Measurements from ENCODE around the gene PHACTR2. TPM values are rescaled to one million over a fixed set of nuclear protein-coding genes. Genes with fewer than 3 reads are reported as not detected.

Gene PHACTR2
- total RNA-seq, 1 experiment from 2014 or later, result 27.6 TPM

DNA sequence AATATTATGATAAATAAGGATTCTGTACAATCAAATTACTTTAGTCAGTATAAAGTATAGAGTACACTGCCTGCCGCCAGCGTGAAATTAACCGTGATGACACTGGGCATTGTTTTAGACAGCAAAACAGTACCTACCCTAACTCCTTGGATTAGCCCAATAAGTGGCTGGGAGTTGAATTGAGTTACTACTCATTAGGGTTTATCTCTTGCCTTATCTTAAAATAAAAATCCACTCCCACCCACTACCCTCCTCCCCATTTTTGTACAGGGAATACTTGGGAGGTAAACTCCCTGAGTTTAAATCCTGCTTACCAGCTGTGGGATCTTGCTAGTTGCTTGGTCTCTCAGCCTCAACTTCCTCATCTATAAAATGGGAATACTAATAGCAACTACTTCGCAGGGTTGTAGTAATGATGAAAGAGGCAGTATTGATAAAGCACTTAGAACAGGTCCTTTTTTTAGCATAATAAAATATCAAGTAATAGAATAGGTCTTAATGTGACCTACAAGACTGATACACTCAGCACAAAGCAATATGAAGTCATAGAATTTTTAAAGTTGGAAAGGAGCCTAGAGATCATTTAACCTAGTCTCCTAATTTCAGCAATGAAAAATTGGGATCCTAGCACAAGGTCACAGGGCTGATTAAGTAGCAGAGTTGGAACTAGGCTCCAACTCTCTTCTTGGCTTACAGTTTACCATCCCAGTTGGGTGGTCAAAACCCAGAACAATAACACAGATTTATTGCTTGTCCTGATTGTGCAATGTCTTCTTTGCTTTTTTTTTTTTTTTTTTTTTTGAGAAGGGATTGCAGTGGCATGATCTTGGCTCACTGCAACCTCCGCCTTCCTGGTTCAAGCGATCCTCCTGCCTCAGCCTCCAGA lies 23.8 kb downstream of the PHACTR2 start:
- Histone ChIP-seq H3K36me3 (ENCODE audit: control insufficient read depth in 1 of 2, insufficient read depth in 2 of 2, low read length in 2 of 2) (no peaks in the 10 kb centered on the region), H3K9ac (ENCODE audit: low read length) (no peak overlapping the region), H3K4me3 (replicated peaks in 1 of 2; ENCODE audit: low read depth in 1 of 2, low read length in 2 of 2) (no peak overlapping the region), H3K9me3 (ENCODE audit: control insufficient read depth in 1 of 2, insufficient read depth in 1 of 2, low read depth in 1 of 2, low read length in 2 of 2) (no peaks in the 10 kb centered on the region), H2AFZ (ENCODE audit: low read depth, low read length, poor library complexity, severe bottlenecking) (no peak overlapping the region), H3K79me2 (ENCODE audit: insufficient read depth, low read length) (no peaks in the 10 kb centered on the region; the same call in 1 of the 2 replicates), H3K4me2 (ENCODE audit: low read length) (no peak overlapping the region), H4K20me1 (ENCODE audit: insufficient read depth) (no peaks in the 10 kb centered on the region), H3K27me3 (ENCODE audit: insufficient read depth, low read length) (no peaks in the 10 kb centered on the region), H3K27ac (ENCODE audit: low read depth, low read length) (no peak overlapping the region), H3K4me1 (ENCODE audit: control insufficient read depth in 1 of 2, insufficient read depth in 2 of 2, low read length in 2 of 2) (no peaks in the 10 kb centered on the region), H3K9me2 (ENCODE audit: insufficient read depth) (no peaks in the 10 kb centered on the region)
- POLR2A ChIA-PET, result no interaction called here
- RAD21 ChIA-PET (ENCODE audit: low non-redundant PET in 1 of 2, low total read pairs in 2 of 2, uncharacterized antibody in 2 of 2, unreplicated experiment in 2 of 2), result no interaction called here
- intact Hi-C loops (cut with micrococcal nuclease), result no loop called here
- ATAC-seq, result no peak
- TF ChIP-seq SIN3A (IDR thresholded peaks at IDR 0.05; ENCODE audit: low read depth) (no peak), ZFX (IDR thresholded peaks at IDR 0.05) (no peak), CBX3 (IDR thresholded peaks at IDR 0.05; ENCODE audit: low read depth) (no peak), RAD21 (IDR thresholded peaks at IDR 0.05; ENCODE audit: low read depth) (no peak), TCF7L2 (IDR thresholded peaks at IDR 0.05; ENCODE audit: borderline replicate concordance, extremely low read depth, insufficient read depth, insufficient read length) (no peak)
- TF ChIP-seq, protein P1, sequence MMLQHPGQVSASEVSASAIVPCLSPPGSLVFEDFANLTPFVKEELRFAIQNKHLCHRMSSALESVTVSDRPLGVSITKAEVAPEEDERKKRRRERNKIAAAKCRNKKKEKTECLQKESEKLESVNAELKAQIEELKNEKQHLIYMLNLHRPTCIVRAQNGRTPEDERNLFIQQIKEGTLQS (IDR thresholded peaks at IDR 0.05), result no peak
- TF ChIP-seq, protein P2, sequence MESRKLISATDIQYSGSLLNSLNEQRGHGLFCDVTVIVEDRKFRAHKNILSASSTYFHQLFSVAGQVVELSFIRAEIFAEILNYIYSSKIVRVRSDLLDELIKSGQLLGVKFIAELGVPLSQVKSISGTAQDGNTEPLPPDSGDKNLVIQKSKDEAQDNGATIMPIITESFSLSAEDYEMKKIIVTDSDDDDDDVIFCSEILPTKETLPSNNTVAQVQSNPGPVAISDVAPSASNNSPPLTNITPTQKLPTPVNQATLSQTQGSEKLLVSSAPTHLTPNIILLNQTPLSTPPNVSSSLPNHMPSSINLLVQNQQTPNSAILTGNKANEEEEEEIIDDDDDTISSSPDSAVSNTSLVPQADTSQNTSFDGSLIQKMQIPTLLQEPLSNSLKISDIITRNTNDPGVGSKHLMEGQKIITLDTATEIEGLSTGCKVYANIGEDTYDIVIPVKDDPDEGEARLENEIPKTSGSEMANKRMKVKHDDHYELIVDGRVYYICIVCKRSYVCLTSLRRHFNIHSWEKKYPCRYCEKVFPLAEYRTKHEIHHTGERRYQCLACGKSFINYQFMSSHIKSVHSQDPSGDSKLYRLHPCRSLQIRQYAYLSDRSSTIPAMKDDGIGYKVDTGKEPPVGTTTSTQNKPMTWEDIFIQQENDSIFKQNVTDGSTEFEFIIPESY (IDR thresholded peaks at IDR 0.05; ENCODE audit: extremely low read depth, insufficient replicate concordance, low read length), result no peak
- BruUV-seq (replicated peaks), result no TSS peak
- no peak for DNase-seq (ENCODE audit: low read depth, low spot score)
- CTCF ChIA-PET, result no interaction called here
